ENCODE data around the gene ZFHX2.
A peak's percentile ranks its signal among the peaks of the same experiment; 100 is the strongest.

ZFHX2 gene

GRCh38 chr14:23556700-23557440 lies 5.3 kb upstream of the ZFHX2 start:
- H3K4me1 ChIP-seq (ENCODE audit: control insufficient read depth, low read depth, low read length) = peaks cover 7% of the 10 kb centered on the region
- H3K9me3 ChIP-seq (ENCODE audit: control insufficient read depth, low read depth, low read length) = no peaks in the 10 kb centered on the region
- peak overlapping the region; percentile 74 for H3K9ac ChIP-seq (ENCODE audit: low read length)
- H3K27ac ChIP-seq (ENCODE audit: low read length) = no peak overlapping the region
- H3K27me3 ChIP-seq (ENCODE audit: control insufficient read depth, insufficient read depth, low read length) = no peaks in the 10 kb centered on the region
- H3K4me3 ChIP-seq (ENCODE audit: low read length) = peak overlapping the region; percentile 74
- peaks cover 17% of the 10 kb centered on the region for H3K36me3 ChIP-seq (ENCODE audit: control insufficient read depth, low read depth, low read length)

- H3K9me3 ChIP-seq (ENCODE audit: control insufficient read depth, low read depth, low read length) = no peaks in the 10 kb centered on the region
- H3K4me3 ChIP-seq (ENCODE audit: low read length) = peak within 1 kb of the TSS; percentile 74
- peak within 1 kb of the TSS; percentile 74 for H3K9ac ChIP-seq (ENCODE audit: low read length)
- peaks cover 14% of the 10 kb centered on the region for H3K36me3 ChIP-seq (ENCODE audit: control insufficient read depth, low read depth, low read length)
- H3K4me1 ChIP-seq (ENCODE audit: control insufficient read depth, low read depth, low read length) = peaks cover 8% of the 10 kb centered on the region
- peak within 1 kb of the TSS; percentile 51 for H3K27ac ChIP-seq (ENCODE audit: low read length)
- no peaks in the 10 kb centered on the region for H3K27me3 ChIP-seq (ENCODE audit: control insufficient read depth, insufficient read depth, low read length)
These were observed 4.5 kb upstream of the ZFHX2 start, which contains the start of gene THTPA for GRCh38 chr14:23555882-23556699. Gene THTPA (plus strand): TSS chr14:23556271. CDS start chr14:23556758, 487 bp downstream.

GRCh38 chr14:23555533-23555881 lies 3.9 kb upstream of the ZFHX2 start:
- peak overlapping the region; percentile 74 for H3K9ac ChIP-seq (ENCODE audit: low read length)
- no peaks in the 10 kb centered on the region for H3K9me3 ChIP-seq (ENCODE audit: control insufficient read depth, low read depth, low read length)
- peaks cover 14% of the 10 kb centered on the region for H3K36me3 ChIP-seq (ENCODE audit: control insufficient read depth, low read depth, low read length)
- peak overlapping the region; percentile 74 for H3K4me3 ChIP-seq (ENCODE audit: low read length)
- H3K4me1 ChIP-seq (ENCODE audit: control insufficient read depth, low read depth, low read length) = peaks cover 8% of the 10 kb centered on the region
- H3K27me3 ChIP-seq (ENCODE audit: control insufficient read depth, insufficient read depth, low read length) = no peaks in the 10 kb centered on the region
- peak overlapping the region; percentile 51 for H3K27ac ChIP-seq (ENCODE audit: low read length)

- H3K27me3 ChIP-seq (ENCODE audit: control insufficient read depth, insufficient read depth, low read length) = no peaks in the 10 kb centered on the region
- H3K36me3 ChIP-seq (ENCODE audit: control insufficient read depth, low read depth, low read length) = no peaks in the 10 kb centered on the region
- H3K9ac ChIP-seq (ENCODE audit: low read length) = peak overlapping the region; percentile 85
- H3K27ac ChIP-seq (ENCODE audit: low read length) = peak overlapping the region; percentile 74
- H3K9me3 ChIP-seq (ENCODE audit: control insufficient read depth, low read depth, low read length) = no peaks in the 10 kb centered on the region
- peak overlapping the region; percentile 82 for H3K4me3 ChIP-seq (ENCODE audit: low read length)
- peaks cover 50% of the 10 kb centered on the region for H3K4me1 ChIP-seq (ENCODE audit: control insufficient read depth, low read depth, low read length)
These were observed 726 bp downstream of the ZFHX2 start for GRCh38 chr14:23550812-23551265.

GRCh38 chr14:23550131-23550811 lies 1.3 kb downstream of the ZFHX2 start:
- Histone ChIP-seq H3K4me3 (ENCODE audit: low read length) (peak overlapping the region; percentile 82), H3K9me3 (ENCODE audit: control insufficient read depth, low read depth, low read length) (no peaks in the 10 kb centered on the region), H3K27ac (ENCODE audit: low read length) (no peak overlapping the region), H3K4me1 (ENCODE audit: control insufficient read depth, low read depth, low read length) (peaks cover 56% of the 10 kb centered on the region), H3K27me3 (ENCODE audit: control insufficient read depth, insufficient read depth, low read length) (no peaks in the 10 kb centered on the region), H3K9ac (ENCODE audit: low read length) (peak overlapping the region; percentile 85), H3K36me3 (ENCODE audit: control insufficient read depth, low read depth, low read length) (no peaks in the 10 kb centered on the region)

- H3K27ac ChIP-seq (ENCODE audit: low read length) = peak overlapping the region; percentile 82
- peak overlapping the region; percentile 82 for H3K4me3 ChIP-seq (ENCODE audit: low read length)
- peaks cover 68% of the 10 kb centered on the region for H3K4me1 ChIP-seq (ENCODE audit: control insufficient read depth, low read depth, low read length)
- H3K27me3 ChIP-seq (ENCODE audit: control insufficient read depth, insufficient read depth, low read length) = no peaks in the 10 kb centered on the region
- H3K9ac ChIP-seq (ENCODE audit: low read length) = peak overlapping the region; percentile 55
- no peaks in the 10 kb centered on the region for H3K9me3 ChIP-seq (ENCODE audit: control insufficient read depth, low read depth, low read length)
- no peaks in the 10 kb centered on the region for H3K36me3 ChIP-seq (ENCODE audit: control insufficient read depth, low read depth, low read length)
These were observed 2.9 kb downstream of the ZFHX2 start for GRCh38 chr14:23548351-23549318.

GRCh38 chr14:23547924-23548323 lies 3.6 kb downstream of the ZFHX2 start:
- H3K36me3 ChIP-seq (ENCODE audit: control insufficient read depth, low read depth, low read length) = peaks cover 2% of the 10 kb centered on the region
- peaks cover 68% of the 10 kb centered on the region for H3K4me1 ChIP-seq (ENCODE audit: control insufficient read depth, low read depth, low read length)
- peak overlapping the region; percentile 82 for H3K27ac ChIP-seq (ENCODE audit: low read length)
- H3K9ac ChIP-seq (ENCODE audit: low read length) = peak overlapping the region; percentile 55
- H3K4me3 ChIP-seq (ENCODE audit: low read length) = peak overlapping the region; percentile 82
- H3K27me3 ChIP-seq (ENCODE audit: control insufficient read depth, insufficient read depth, low read length) = no peaks in the 10 kb centered on the region
- H3K9me3 ChIP-seq (ENCODE audit: control insufficient read depth, low read depth, low read length) = no peaks in the 10 kb centered on the region

GRCh38 chr14:23546450-23547035 lies 5.0 kb downstream of the ZFHX2 start:
- no peak overlapping the region for H3K27ac ChIP-seq (ENCODE audit: low read length)
- no peak overlapping the region for H3K4me3 ChIP-seq (ENCODE audit: low read length)
- H3K9ac ChIP-seq (ENCODE audit: low read length) = no peak overlapping the region
- no peaks in the 10 kb centered on the region for H3K27me3 ChIP-seq (ENCODE audit: control insufficient read depth, insufficient read depth, low read length)
- peaks cover 65% of the 10 kb centered on the region for H3K4me1 ChIP-seq (ENCODE audit: control insufficient read depth, low read depth, low read length)
- no peaks in the 10 kb centered on the region for H3K9me3 ChIP-seq (ENCODE audit: control insufficient read depth, low read depth, low read length)
- peaks cover 6% of the 10 kb centered on the region for H3K36me3 ChIP-seq (ENCODE audit: control insufficient read depth, low read depth, low read length)

- Histone ChIP-seq H3K27ac (ENCODE audit: low read length) (peak overlapping the region; percentile 75), H3K9ac (ENCODE audit: low read length) (peak overlapping the region; percentile 62)
These were observed 5.7 kb downstream of the ZFHX2 start for GRCh38 chr14:23545740-23546365.

More at GRCh38 chr14:23545740-23546365, 5.7 kb downstream of the ZFHX2 start:
- Histone ChIP-seq H3K4me3 (ENCODE audit: low read length) (peak overlapping the region; percentile 48), H3K36me3 (ENCODE audit: control insufficient read depth, low read depth, low read length) (peaks cover 6% of the 10 kb centered on the region), H3K27me3 (ENCODE audit: control insufficient read depth, insufficient read depth, low read length) (no peaks in the 10 kb centered on the region), H3K4me1 (ENCODE audit: control insufficient read depth, low read depth, low read length) (peaks cover 65% of the 10 kb centered on the region), H3K9me3 (ENCODE audit: control insufficient read depth, low read depth, low read length) (no peaks in the 10 kb centered on the region)
